K562 (cell line): ENCODE measurements around the gene PRSS50. TPM values are rescaled to one million over a fixed set of nuclear protein-coding genes. Genes with fewer than 3 reads are reported as not detected.

Experiments
- ATAC-seq: fragments of 200-7000 bp; cut with Tn5 transposase; 3 replicates; pipeline ENCODE4 v1.9.1; 2020; ENCODE audit warnings: moderate library complexity
- BruUV-seq: library from RNA; stranded (reverse); fragments of 400-500 nt; replicated peaks from 2 replicates; lab custom pipeline; 2021; lab: Mats Ljungman, UMichigan
- CTCF ChIA-PET: fragments of 300-600 bp; formaldehyde crosslinking; extraction: SDS; loops from one replicate; lab custom pipeline; 2021; ENCODE audit warnings: low intra/inter-chr PET ratio; lab: Yijun Ruan, JAX
- POLR2A ChIA-PET: fragments of 300-600, 350-650 bp; sonication (Branson Sonifier 250); formaldehyde crosslinking; extraction: SDS; loops from one replicate; lab custom pipeline; 2021; ENCODE audit warnings: antibody characterized with exemption, inconsistent platforms; lab: Yijun Ruan, JAX
- DNase-seq, 4 experiments: peaks; one replicate each; pipeline versions ENCODE4 v3.0.0 to v3.0.0-alpha.2; 2011 to 2018; ENCODE audit warnings: low spot score in 3 of 4, mixed read lengths in 3 of 4; ENCODE audit errors: extremely low read depth in 1 of 4
- FAIRE-seq: peaks from 2 replicates; lab custom pipeline; 2011; peaks lifted over from hg19 to GRCh38; lab: Jason Lieb, UNC
- H2AFZ ChIP-seq: 2 replicates; pipeline ENCODE4 v1.6.0; 2011; ENCODE audit warnings: low read depth, low read length, control low read depth, inconsistent platforms
- H3K27ac ChIP-seq: fragments of 200-600 bp; 3 replicates; pipeline ENCODE4 v1.8.0; 2011; ENCODE audit warnings: low read depth, mild to moderate bottlenecking, control low read depth, inconsistent platforms, low read length, moderate library complexity, mixed read lengths; ENCODE audit errors: extremely low read depth
- H3K27me3 ChIP-seq, 2 experiments: fragments of 300-600 bp in 1 of 2; 2 replicates in 1 of 2; 3 replicates in 1 of 2; pipeline versions ENCODE4 v1.6.0 to v1.8.0; 2011; ENCODE audit warnings: inconsistent platforms in 2 of 2, low read length in 2 of 2, mild to moderate bottlenecking in 1 of 2, mixed read lengths in 1 of 2, moderate library complexity in 1 of 2; ENCODE audit not compliant: control insufficient read depth in 2 of 2, insufficient read depth in 2 of 2
- H3K36me3 ChIP-seq: fragments of 300-600 bp; 3 replicates; pipeline ENCODE4 v1.8.0; 2011; ENCODE audit warnings: mild to moderate bottlenecking, low read length, inconsistent platforms; ENCODE audit not compliant: control insufficient read depth, insufficient read depth
- H3K4me1 ChIP-seq, 2 experiments: fragments of 200-600 bp in 1 of 2; replicated peaks in 1 of 2; 2 replicates in 1 of 2; 3 replicates in 1 of 2; pipeline versions ENCODE4 v1.5.1 to v1.8.0; 2011; ENCODE audit warnings: inconsistent platforms in 2 of 2, low read length in 2 of 2, mild to moderate bottlenecking in 1 of 2, mixed read lengths in 1 of 2, moderate library complexity in 1 of 2; ENCODE audit not compliant: control insufficient read depth in 2 of 2, insufficient read depth in 2 of 2
- H3K4me2 ChIP-seq: 2 replicates; pipeline ENCODE4 v1.6.1; 2011; ENCODE audit warnings: low read length, control low read depth, inconsistent platforms, mixed read lengths; ENCODE audit not compliant: insufficient read depth
- H3K4me3 ChIP-seq: fragments of 200-600 bp; sonication (generic), shearing (Covaris generic); 2 replicates; pipeline ENCODE4 v1.5.1; 2016; ENCODE audit warnings: control low read depth, inconsistent platforms
- H3K79me2 ChIP-seq: fragments of 200-600 bp; 3 replicates; pipeline ENCODE4 v1.8.0; 2011; ENCODE audit warnings: low read length, inconsistent platforms; ENCODE audit not compliant: control insufficient read depth, insufficient read depth
- H3K9ac ChIP-seq, 2 experiments: 2 replicates each; pipeline versions ENCODE4 v1.6.0 to v1.6.1; 2011; ENCODE audit warnings: low read depth in 2 of 2, low read length in 2 of 2, control low read depth in 1 of 2, inconsistent platforms in 1 of 2, mild to moderate bottlenecking in 1 of 2, mixed read lengths in 1 of 2; ENCODE audit not compliant: insufficient read depth in 1 of 2
- H3K9me1 ChIP-seq: one replicate; pipeline ENCODE4 v1.6.0; 2011; ENCODE audit warnings: inconsistent platforms, mild to moderate bottlenecking, low read length, moderate library complexity; ENCODE audit not compliant: control insufficient read depth, insufficient read depth
- H3K9me3 ChIP-seq: replicated peaks from 2 replicates; pipeline ENCODE4 v1.5.1; 2011; ENCODE audit warnings: low read depth, low read length, inconsistent platforms; ENCODE audit not compliant: control insufficient read depth, insufficient read depth
- H4K20me1 ChIP-seq: replicated peaks from 2 replicates; pipeline ENCODE4 v1.6.1; 2011; ENCODE audit warnings: low read length, inconsistent platforms, mixed read lengths; ENCODE audit not compliant: control insufficient read depth, insufficient read depth
- CBFA2T3 ChIP-seq: fragments of 450-650 bp; IDR thresholded peaks from 2 replicates; pipeline ENCODE4 v1.6.1; 2017
- EP300 ChIP-seq: IDR thresholded peaks from 2 replicates; pipeline ENCODE4 v1.6.1; 2012; ENCODE audit warnings: low read length, improper control_type of control experiment
- EZH2 ChIP-seq: IDR thresholded peaks from 2 replicates; pipeline ENCODE4 v1.6.1; 2012; ENCODE audit warnings: low read depth, mild to moderate bottlenecking, inconsistent platforms, low read length, borderline replicate concordance
- MECOM ChIP-seq: fragments of 250-450 bp; sonication (Bioruptor Pico); IDR thresholded peaks from 2 replicates; pipeline ENCODE4 v1.8.0; 2022; ENCODE audit warnings: inconsistent platforms
- RCOR1 ChIP-seq, 2 experiments: IDR thresholded peaks; 2 replicates each; pipeline ENCODE4 v1.6.1; 2012; ENCODE audit warnings: low read depth in 2 of 2, low read length in 2 of 2, borderline replicate concordance in 1 of 2, improper control_type of control experiment in 1 of 2
- SPI1 ChIP-seq: IDR thresholded peaks from 2 replicates; pipeline ENCODE4 v1.6.1; 2011; ENCODE audit warnings: low read depth, low read length, control low read depth, borderline replicate concordance
- WGBS: fragments of 100-300 bp; shearing (Covaris generic); methylation state at CpG from one replicate; pipeline ENCODE4 v1.1.6; 2016; ENCODE audit warnings: low coverage, mixed read lengths; ENCODE audit not compliant: insufficient coverage; ENCODE audit errors: missing lambda C conversion rate; 5-methylcytosine and 5-hydroxymethylcytosine counted together
- in situ Hi-C: fragments of 300-500 bp; cut with MboI; formaldehyde crosslinking; loops from 4 replicates; pipeline ENCODE4 v1.15.0; 2018; ENCODE audit warnings: inconsistent platforms, mixed read lengths
- intact Hi-C: fragments of 100-400 bp; cut with micrococcal nuclease; formaldehyde crosslinking; loops from 2 replicates; pipeline ENCODE4 v1.14.2; 2022
- polyA plus RNA-seq, 8 experiments: library from polyadenylated mRNA; depleted of rRNA in 4 of 8; stranded (reverse) in 5 of 8; unstranded in 3 of 8; fragments of >200 nt; fragmentation: Nextera tagmentation in 2 of 8; fragmentation: Illumina TruSeq in 1 of 8; extraction: Ambion mirVana in 2 of 8; extraction: Trizol in 1 of 8; gene quantifications; 2 replicates each; pipeline versions ENCODE4 v1.2.1 to v1.2.3, GENCODE V29; 2011 to 2014; ENCODE audit warnings: inconsistent platforms in 1 of 8, missing spikeins in 1 of 8
- total RNA-seq, 7 experiments: library from RNA; depleted of rRNA in 6 of 7; stranded (reverse); fragments of >200 nt in 6 of 7; fragmentation: Illumina TruSeq in 2 of 7; extraction: Trizol in 2 of 7; gene quantifications; 2 replicates each; pipeline versions ENCODE4 v1.2.1 to v1.2.3, GENCODE V29; 2011 to 2021; ENCODE audit warnings: low replicate concordance in 1 of 7
- TF ChIP-seq, protein P1 (sequence below): sonication (generic); formaldehyde crosslinking; IDR thresholded peaks from 2 replicates; pipeline ENCODE4 v1.8.0; 2023; ENCODE audit warnings: mild to moderate bottlenecking, missing genetic modification reagents

The PRSS50 gene
- total and polyA plus RNA-seq, 9 of the 15 experiments (the other 6 are each of a cell fraction or from before 2014, with no cell fraction given): 0.01 TPM; not detected in 8

DNA sequence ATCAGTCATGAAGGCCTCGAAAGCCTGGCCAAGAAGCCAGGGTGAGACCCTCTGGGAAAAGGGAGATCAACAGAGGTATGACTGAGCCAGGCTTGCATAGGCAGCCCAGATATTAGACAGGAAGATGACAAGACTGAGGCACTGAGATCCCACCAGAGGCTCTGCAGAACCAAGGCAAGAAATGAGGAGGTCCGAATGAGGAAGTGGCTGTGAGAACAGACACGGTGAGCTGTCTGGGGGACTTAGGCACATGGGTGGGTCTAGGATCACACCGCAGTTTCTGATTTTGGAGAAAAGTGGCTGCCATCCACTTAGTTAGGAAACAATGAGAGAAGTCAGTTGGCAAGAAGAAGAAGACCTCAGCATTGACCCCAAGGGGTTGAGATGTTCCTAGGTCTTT, 31.5 kb upstream of the PRSS50 start:
- Histone ChIP-seq H4K20me1 (no peaks in the 10 kb centered on the region), H3K36me3 (no peaks in the 10 kb centered on the region), H2AFZ (no peak overlapping the region), H3K4me1 (peaks cover 3 to 11% of the 10 kb centered on the region in 2 experiments; a peak in 3 of 5 replicates), H3K27me3 (peaks cover 27 to 57% of the 10 kb centered on the region in 2 experiments), H3K9me3 (no peaks in the 10 kb centered on the region), H3K9me1 (no peaks in the 10 kb centered on the region), H3K4me3 (no peak overlapping the region), H3K9ac (no peak overlapping the region), H3K4me2 (no peak overlapping the region), H3K27ac (no peak overlapping the region), H3K79me2 (no peaks in the 10 kb centered on the region)
- 2% methylated on average over 4 of the region's 4 CpGs for WGBS
- POLR2A ChIA-PET: interaction anchor here (0.6 kb wide), 1 partner anchor 9 kb away, joined by 4 read pairs; no protein-coding TSS in a partner anchor
- no TSS peak for BruUV-seq
- DNase-seq: no peak
- CTCF ChIA-PET: no interaction called here
- ATAC-seq: no peak
- intact Hi-C loops (no loop called here), in situ Hi-C loops (no loop called here)
- TF ChIP-seq SPI1 (peak; percentile 95), RCOR1 (IDR thresholded peaks at IDR 0.05; ENCODE audit: borderline replicate concordance in 1 of 2, low read depth in 2 of 2, low read length in 2 of 2) (no peak), EP300 (no peak), EZH2 (no peak), MECOM (no peak), CBFA2T3 (no peak)
- TF ChIP-seq, protein P1, sequence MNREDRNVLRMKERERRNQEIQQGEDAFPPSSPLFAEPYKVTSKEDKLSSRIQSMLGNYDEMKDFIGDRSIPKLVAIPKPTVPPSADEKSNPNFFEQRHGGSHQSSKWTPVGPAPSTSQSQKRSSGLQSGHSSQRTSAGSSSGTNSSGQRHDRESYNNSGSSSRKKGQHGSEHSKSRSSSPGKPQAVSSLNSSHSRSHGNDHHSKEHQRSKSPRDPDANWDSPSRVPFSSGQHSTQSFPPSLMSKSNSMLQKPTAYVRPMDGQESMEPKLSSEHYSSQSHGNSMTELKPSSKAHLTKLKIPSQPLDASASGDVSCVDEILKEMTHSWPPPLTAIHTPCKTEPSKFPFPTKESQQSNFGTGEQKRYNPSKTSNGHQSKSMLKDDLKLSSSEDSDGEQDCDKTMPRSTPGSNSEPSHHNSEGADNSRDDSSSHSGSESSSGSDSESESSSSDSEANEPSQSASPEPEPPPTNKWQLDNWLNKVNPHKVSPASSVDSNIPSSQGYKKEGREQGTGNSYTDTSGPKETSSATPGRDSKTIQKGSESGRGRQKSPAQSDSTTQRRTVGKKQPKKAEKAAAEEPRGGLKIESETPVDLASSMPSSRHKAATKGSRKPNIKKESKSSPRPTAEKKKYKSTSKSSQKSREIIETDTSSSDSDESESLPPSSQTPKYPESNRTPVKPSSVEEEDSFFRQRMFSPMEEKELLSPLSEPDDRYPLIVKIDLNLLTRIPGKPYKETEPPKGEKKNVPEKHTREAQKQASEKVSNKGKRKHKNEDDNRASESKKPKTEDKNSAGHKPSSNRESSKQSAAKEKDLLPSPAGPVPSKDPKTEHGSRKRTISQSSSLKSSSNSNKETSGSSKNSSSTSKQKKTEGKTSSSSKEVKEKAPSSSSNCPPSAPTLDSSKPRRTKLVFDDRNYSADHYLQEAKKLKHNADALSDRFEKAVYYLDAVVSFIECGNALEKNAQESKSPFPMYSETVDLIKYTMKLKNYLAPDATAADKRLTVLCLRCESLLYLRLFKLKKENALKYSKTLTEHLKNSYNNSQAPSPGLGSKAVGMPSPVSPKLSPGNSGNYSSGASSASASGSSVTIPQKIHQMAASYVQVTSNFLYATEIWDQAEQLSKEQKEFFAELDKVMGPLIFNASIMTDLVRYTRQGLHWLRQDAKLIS: no peak
- FAIRE-seq: no peak
